IPS-18c (cell line): ENCODE measurements around the gene DPYD.

Experiments
- H3K4me3 ChIP-seq: 2 replicates; pipeline ENCODE4 v1.7.0; 2013; ENCODE audit warnings: low read depth, mild to moderate bottlenecking, low read length, moderate library complexity; ENCODE audit not compliant: insufficient read depth
- H3K9me3 ChIP-seq: one replicate; pipeline ENCODE4 v1.6.1; 2013; ENCODE audit warnings: mild to moderate bottlenecking, low read length, moderate library complexity; ENCODE audit not compliant: control insufficient read depth, insufficient read depth

Gene DPYD

GRCh38 chr1:97307568-97307967 lies 613.3 kb downstream of the DPYD start:
- no peaks in the 10 kb centered on the region for H3K9me3 ChIP-seq
- no peak overlapping the region for H3K4me3 ChIP-seq

GRCh38 chr1:97307151-97307550 lies 613.7 kb downstream of the DPYD start:
- Histone ChIP-seq H3K9me3 (no peaks in the 10 kb centered on the region), H3K4me3 (no peak overlapping the region)

GRCh38 chr1:97306504-97306903 lies 614.3 kb downstream of the DPYD start:
- H3K4me3 ChIP-seq: no peak overlapping the region
- no peaks in the 10 kb centered on the region for H3K9me3 ChIP-seq

- H3K9me3 ChIP-seq: no peaks in the 10 kb centered on the region
These were observed 616.5 kb downstream of the DPYD start for GRCh38 chr1:97304366-97304765.

GRCh38 chr1:97298966-97299365 lies 621.9 kb downstream of the DPYD start:
- H3K9me3 ChIP-seq: no peaks in the 10 kb centered on the region
- no peak overlapping the region for H3K4me3 ChIP-seq

More at GRCh38 chr1:97304366-97304765, 616.5 kb downstream of the DPYD start:
- H3K4me3 ChIP-seq: no peak overlapping the region

GRCh38 chr1:97297611-97298010 lies 623.2 kb downstream of the DPYD start:
- Histone ChIP-seq H3K9me3 (no peaks in the 10 kb centered on the region), H3K4me3 (no peak overlapping the region)

GRCh38 chr1:97281962-97282361 lies 638.9 kb downstream of the DPYD start:
- H3K4me3 ChIP-seq: no peak overlapping the region
- H3K9me3 ChIP-seq: no peaks in the 10 kb centered on the region

GRCh38 chr1:97277891-97278654 lies 642.8 kb downstream of the DPYD start:
- no peak overlapping the region for H3K4me3 ChIP-seq
- H3K9me3 ChIP-seq: no peaks in the 10 kb centered on the region

- no peaks in the 10 kb centered on the region for H3K9me3 ChIP-seq
- H3K4me3 ChIP-seq: no peak overlapping the region
These were observed 648.7 kb downstream of the DPYD start for GRCh38 chr1:97271916-97272788.

- H3K9me3 ChIP-seq: no peaks in the 10 kb centered on the region
- H3K4me3 ChIP-seq: no peak overlapping the region
These were observed 650.1 kb downstream of the DPYD start for GRCh38 chr1:97270508-97271307.

GRCh38 chr1:97265630-97266029 lies 655.2 kb downstream of the DPYD start:
- Histone ChIP-seq H3K9me3 (no peaks in the 10 kb centered on the region), H3K4me3 (no peak overlapping the region)

GRCh38 chr1:97262842-97263241 lies 658.0 kb downstream of the DPYD start:
- H3K9me3 ChIP-seq: no peaks in the 10 kb centered on the region

GRCh38 chr1:97258597-97258996 lies 662.2 kb downstream of the DPYD start:
- Histone ChIP-seq H3K4me3 (no peak overlapping the region), H3K9me3 (no peaks in the 10 kb centered on the region)

More at GRCh38 chr1:97262842-97263241, 658.0 kb downstream of the DPYD start:
- no peak overlapping the region for H3K4me3 ChIP-seq

- Histone ChIP-seq H3K4me3 (no peak overlapping the region), H3K9me3 (no peaks in the 10 kb centered on the region)
These were observed 665.9 kb downstream of the DPYD start for GRCh38 chr1:97254731-97255463.

- Histone ChIP-seq H3K9me3 (no peaks in the 10 kb centered on the region), H3K4me3 (no peak overlapping the region)
These were observed 667.9 kb downstream of the DPYD start for GRCh38 chr1:97252925-97253324.

GRCh38 chr1:97252076-97252475 lies 668.8 kb downstream of the DPYD start:
- no peak overlapping the region for H3K4me3 ChIP-seq
- no peaks in the 10 kb centered on the region for H3K9me3 ChIP-seq

GRCh38 chr1:97247196-97247595 lies 673.6 kb downstream of the DPYD start:
- H3K9me3 ChIP-seq: no peaks in the 10 kb centered on the region
- H3K4me3 ChIP-seq: no peak overlapping the region
